GM21528 (cell line): ENCODE results near the gene VWCE.
"Not testable (repeated sequence)": the region's sequence is repeated elsewhere in the genome, so short reads cannot be mapped to it uniquely, and the experiment has no call there.

ENCODE experiments used
- ATAC-seq: cut with Tn5 transposase; IDR thresholded peaks from one replicate; pipeline ENCODE4 v1.9.1; 2021; ENCODE audit warnings: mild to moderate bottlenecking, moderate library complexity; ENCODE audit not compliant: unreplicated experiment, low FRiP score

Gene VWCE

DNA sequence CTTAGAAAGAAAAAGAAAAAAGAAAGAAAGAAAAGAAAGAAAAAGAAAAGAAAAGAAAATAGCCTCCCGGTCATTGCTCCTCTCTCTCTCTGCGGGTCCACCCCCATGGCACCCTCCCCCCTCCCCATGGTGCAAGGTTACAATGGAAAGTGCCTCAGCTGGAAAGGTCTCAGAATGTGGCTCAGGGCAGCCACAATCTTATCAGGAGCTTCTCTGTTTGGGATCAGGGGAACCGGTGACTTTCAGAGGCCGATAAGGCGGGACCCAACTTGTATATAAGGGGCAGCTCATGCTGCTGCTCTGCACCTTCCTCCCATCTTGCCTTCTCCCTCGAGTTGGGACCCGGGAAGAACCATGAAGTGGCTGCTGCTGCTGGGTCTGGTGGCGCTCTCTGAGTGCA lies 73.1 kb downstream of the VWCE start, which contains the start of gene PGA4:
TSS of gene PGA4 (plus strand) at position 301 of the 400 bp plus-strand sequence. CDS start at position 355, 54 bp downstream.
- not testable (repeated sequence) for ATAC-seq

GRCh38 chr11:61219016-61219415 lies 76.1 kb downstream of the VWCE start:
- ATAC-seq, result not testable (repeated sequence)

DNA sequence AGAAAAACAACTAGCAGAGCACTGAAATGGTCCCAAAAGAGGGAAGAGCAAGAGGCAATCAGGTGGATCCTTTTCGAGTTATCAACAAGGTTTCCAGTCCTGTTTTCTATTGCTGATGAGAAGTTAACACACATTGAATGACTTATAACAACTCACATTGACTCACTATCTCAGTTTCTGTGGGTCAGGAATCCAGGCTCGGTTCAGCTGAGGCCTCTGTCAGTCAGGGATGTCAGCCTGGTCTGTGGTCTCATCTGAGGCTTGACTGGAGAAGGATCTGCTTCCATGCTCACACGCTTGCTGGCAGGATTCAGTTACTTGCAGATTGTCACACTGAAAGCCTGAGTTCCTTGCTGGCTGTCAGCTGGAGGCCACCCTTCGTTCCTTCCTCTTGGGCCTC lies 76.8 kb downstream of the VWCE start:
- ATAC-seq, result not testable (repeated sequence)

GRCh38 chr11:61213711-61214324 lies 81.3 kb downstream of the VWCE start:
- not testable (repeated sequence) for ATAC-seq

DNA sequence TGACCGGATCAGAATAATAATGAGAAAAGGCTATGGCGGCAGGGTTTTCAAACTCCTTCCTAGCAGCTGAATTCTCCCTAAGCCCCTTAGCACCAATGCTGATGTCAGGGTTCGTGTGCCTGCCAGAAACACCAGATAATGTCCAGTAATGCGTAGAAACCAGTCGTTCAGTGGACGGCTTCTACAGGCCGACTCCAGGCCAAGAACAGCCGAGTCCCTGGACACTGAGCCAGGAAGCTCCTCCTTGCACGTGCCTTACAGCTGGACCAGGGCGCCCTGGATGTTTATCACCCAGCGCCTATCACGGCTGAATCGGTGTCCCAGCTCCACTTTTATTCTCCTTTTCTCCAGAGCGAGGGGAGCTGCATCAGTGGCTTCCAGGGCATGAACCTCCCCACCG lies 82.9 kb downstream of the VWCE start:
- ATAC-seq, result not testable (repeated sequence)

GRCh38 chr11:61211327-61211952 lies 83.7 kb downstream of the VWCE start:
- ATAC-seq, result not testable (repeated sequence)

DNA sequence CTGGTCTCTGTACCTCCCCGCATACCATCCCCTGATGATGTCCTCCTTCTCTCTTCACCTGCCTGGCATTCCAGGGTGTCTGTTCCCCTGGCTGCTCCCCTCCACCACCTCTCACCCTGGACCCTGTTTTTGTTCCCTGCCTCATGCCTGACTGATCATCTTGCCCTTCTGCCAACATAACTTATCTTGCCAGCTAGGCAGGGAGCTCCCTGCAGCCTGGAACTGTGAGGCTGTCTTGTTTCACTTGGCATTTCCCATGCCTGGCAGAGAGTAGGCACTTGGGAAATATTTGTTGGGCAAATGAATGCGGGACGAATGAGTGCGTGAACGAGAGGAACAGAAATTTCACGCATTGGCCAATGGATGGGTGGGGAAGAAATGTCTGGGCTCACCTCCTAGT lies 84.5 kb downstream of the VWCE start:
- not testable (repeated sequence) for ATAC-seq
